ENCODE measurements around the gene PEDS1. TPM values are rescaled to one million over a fixed set of nuclear protein-coding genes. Genes with fewer than 3 reads are reported as not detected.

The PEDS1 gene
- total and polyA plus RNA-seq, 2 of the 13 experiments (the other 11 are each of a cell fraction or from before 2014, with no cell fraction given) = 30.5 to 93.9 TPM

GRCh38 chr20:50190251-50191064, 36.9 kb upstream of the PEDS1 start, which contains the start of gene CEBPB (continued):
- TF ChIP-seq MNT (IDR thresholded peaks at IDR 0.05) = no peak
- no peak for TF ChIP-seq ZNF296 (CRISPR knock-in tag; conservative IDR thresholded peaks at IDR 0.05)
- no peak; the same call in 1 of the 2 replicates for TF ChIP-seq ZNF510 (CRISPR knock-in tag; IDR thresholded peaks at IDR 0.05; ENCODE audit: low read depth)
- TF ChIP-seq ZBTB49 (CRISPR knock-in tag; IDR thresholded peaks at IDR 0.05; ENCODE audit: borderline replicate concordance) = no peak
- TF ChIP-seq IRF2 (CRISPR knock-in tag; IDR thresholded peaks at IDR 0.05) = peak; percentile 68
- no peak for TF ChIP-seq NFIB (CRISPR knock-in tag; IDR thresholded peaks at IDR 0.05; ENCODE audit: borderline replicate concordance)
- TF ChIP-seq ZNF451 (CRISPR knock-in tag; IDR thresholded peaks at IDR 0.05) = peak; percentile 69; the same call in 1 of the 2 replicates
- peak; percentile 96 for TF ChIP-seq GTF2F1 (IDR thresholded peaks at IDR 0.05; ENCODE audit: low read length)
- no peak for TF ChIP-seq SSRP1 (CRISPR knock-in tag; IDR thresholded peaks at IDR 0.05)
- peak; percentile 31 to 43; a peak in 1 of 4 replicates for TF ChIP-seq EP300 (IDR thresholded peaks at IDR 0.05; ENCODE audit: low read depth in 2 of 2, low read length in 2 of 2)
- TF ChIP-seq EP300 (CRISPR knock-in tag; IDR thresholded peaks at IDR 0.05; ENCODE audit: borderline replicate concordance) = peak; percentile 42; the same call in 1 of the 2 replicates
- no peak for TF ChIP-seq PCBP2 (optimal IDR thresholded peaks at IDR 0.05; ENCODE audit: low read depth, low read length, poor library complexity, severe bottlenecking)
- TF ChIP-seq HOXA9 (CRISPR knock-in tag; IDR thresholded peaks at IDR 0.05; ENCODE audit: borderline replicate concordance) = peak; percentile 90
- no peak; the same call in 1 of the 2 replicates for TF ChIP-seq RNF2 (conservative IDR thresholded peaks at IDR 0.05; ENCODE audit: low read depth)
- TF ChIP-seq GFI1 (CRISPR knock-in tag; IDR thresholded peaks at IDR 0.05; ENCODE audit: borderline replicate concordance) = peak; percentile 62; the same call in 1 of the 2 replicates
- peak; percentile 92 for TF ChIP-seq PTBP1 (IDR thresholded peaks at IDR 0.05; ENCODE audit: low read depth, low read length, poor library complexity, severe bottlenecking)
- peak; percentile 82 for TF ChIP-seq ATF2 (CRISPR knock-in tag; IDR thresholded peaks at IDR 0.05)
- TF ChIP-seq ZFYVE20 (CRISPR knock-in tag; IDR thresholded peaks at IDR 0.05; ENCODE audit: borderline replicate concordance, low read depth) = peak; percentile 53
- TF ChIP-seq ZNF776 (CRISPR knock-in tag; IDR thresholded peaks at IDR 0.05) = peak; percentile 66; the same call in 1 of the 2 replicates
- no peak for TF ChIP-seq ZNF44 (CRISPR knock-in tag; IDR thresholded peaks at IDR 0.05)
- TF ChIP-seq GTF3A (CRISPR knock-in tag; conservative IDR thresholded peaks at IDR 0.05) = 0 out of 2 replicates have a peak, but pooled peaks have one; percentile 34
- TF ChIP-seq CCDC6 (CRISPR knock-in tag; IDR thresholded peaks at IDR 0.05) = peak; percentile 98
- peak; percentile 9; the same call in 1 of the 2 replicates for TF ChIP-seq TIGD3 (CRISPR knock-in tag; IDR thresholded peaks at IDR 0.05; ENCODE audit: borderline replicate concordance)

Data from HepG2 (cell line).